Posterior cingulate gyrus (tissue), 11 donors: ENCODE measurements around the gene TMEM203.
A peak's percentile ranks its signal among the peaks of the same experiment; 100 is the strongest.

Experiments used
- DNase-seq, 10 donors: peaks; one replicate each; pipeline versions ENCODE4 v3.0.0 to v3.0.0-alpha.2; 2020 to 2021; ENCODE audit warnings: mixed read lengths in 3 of 10
- intact Hi-C: fragments of 100-400 bp; cut with DNase I; formaldehyde crosslinking; loops from one replicate; pipeline ENCODE4 v1.15.1; 2023

The TMEM203 gene

DNA sequence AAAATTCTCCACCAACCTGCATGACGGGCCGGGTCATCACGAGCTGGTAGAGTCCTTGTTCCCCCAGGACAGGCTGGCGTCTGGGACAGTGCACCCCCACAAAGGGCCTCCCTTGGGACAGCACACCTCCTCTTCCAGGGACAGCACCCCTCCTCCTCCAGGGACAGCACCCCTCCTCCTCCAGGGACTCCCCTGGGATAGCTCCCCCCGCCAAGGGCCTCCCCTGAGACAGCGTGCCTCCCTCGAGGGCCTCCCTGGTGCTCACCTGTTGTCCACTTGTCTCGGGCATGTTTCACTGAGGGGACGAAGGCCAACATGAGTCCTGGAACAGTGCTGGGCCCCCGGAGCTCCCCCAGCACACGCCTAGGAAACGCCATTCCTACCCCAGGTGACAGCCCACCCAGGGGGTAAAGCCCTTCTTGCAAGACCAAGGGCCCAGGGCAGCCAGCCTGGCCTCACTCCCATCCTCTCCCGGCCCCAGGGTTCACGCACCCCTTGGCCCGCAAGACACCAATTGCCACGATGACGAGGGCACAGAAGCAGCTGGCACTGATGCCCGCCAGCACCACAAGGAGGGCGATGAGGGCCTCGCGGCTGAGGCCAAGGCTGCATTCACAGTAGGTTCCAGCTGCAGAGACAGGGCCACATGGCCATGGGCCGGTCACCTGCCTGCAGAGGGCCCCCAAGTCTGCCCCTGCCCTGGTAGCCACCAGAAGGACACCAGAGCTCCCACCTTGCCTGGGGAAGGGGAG is 34.1 kb downstream of the TMEM203 start:
- DNase-seq = no peak
- intact Hi-C loops = no loop called here

- intact Hi-C loops = no loop called here
- DNase-seq = no peak
These were observed 34.8 kb downstream of the TMEM203 start for GRCh38 chr9:137170486-137171148.

DNA sequence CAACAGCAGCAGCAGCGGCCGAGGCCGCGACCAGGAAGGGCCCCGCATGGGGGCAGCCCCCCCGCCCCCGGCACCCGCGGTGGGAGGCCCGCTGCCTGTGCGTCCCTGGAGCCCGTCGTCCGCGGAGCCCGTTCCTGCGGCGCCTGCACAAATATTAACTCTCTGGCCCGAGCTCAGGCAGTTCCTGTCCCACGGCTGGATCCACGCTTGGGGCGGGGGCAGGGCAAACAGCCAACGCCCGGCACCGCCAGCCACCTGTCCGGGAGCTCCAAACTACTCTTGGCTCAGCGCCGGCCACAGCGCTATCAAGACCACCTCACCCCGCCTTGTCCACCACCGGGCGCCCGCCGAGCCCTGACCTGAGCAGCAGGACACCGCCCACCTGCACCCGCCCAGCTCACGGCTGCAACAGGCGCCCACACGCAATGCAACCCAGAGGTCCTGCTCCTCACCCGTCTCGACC is 35.5 kb downstream of the TMEM203 start, which contains the start of gene LRRC26:
LRRC26 (minus strand) TSS at position 156 of the 463 bp plus-strand sequence; CDS start at position 48, 108 bp downstream.
- intact Hi-C loops = loop anchor here (5.0 kb wide), 1 partner anchor 38 kb away; no protein-coding TSS in a partner anchor

GRCh38 chr9:137168904-137169856 is 36.3 kb downstream of the TMEM203 start:
- DNase-seq = peak in 8 of 10 donors; percentile 58 to 95 (median 79)
- intact Hi-C loops = loop anchor here (5.0 kb wide), 1 partner anchor 37 kb away; no protein-coding TSS in a partner anchor

More for the DNA sequence above, 35.5 kb downstream of the TMEM203 start, which contains the start of gene LRRC26:
- DNase-seq = no peak

GRCh38 chr9:137168573-137168903 is 36.9 kb downstream of the TMEM203 start:
- DNase-seq = peak in 5 of 10 donors; percentile 52 to 91 (median 57)

GRCh38 chr9:137167747-137168572 is 37.5 kb downstream of the TMEM203 start:
- intact Hi-C loops = loop anchor here (5.0 kb wide), 1 partner anchor 36 kb away; no protein-coding TSS in a partner anchor

More at GRCh38 chr9:137168573-137168903, 36.9 kb downstream of the TMEM203 start:
- intact Hi-C loops = loop anchor here (5.0 kb wide), 1 partner anchor 36 kb away; no protein-coding TSS in a partner anchor

GRCh38 chr9:137167277-137167746 is 38.1 kb downstream of the TMEM203 start:
- intact Hi-C loops = loop anchor here (5.0 kb wide), 1 partner anchor 35 kb away; no protein-coding TSS in a partner anchor
- peak in 5 of 10 donors; percentile 46 to 91 (median 64) for DNase-seq

More at GRCh38 chr9:137167747-137168572, 37.5 kb downstream of the TMEM203 start:
- DNase-seq = peak in 1 of 10 donors; percentile 91

GRCh38 chr9:137166380-137167229 is 38.8 kb downstream of the TMEM203 start:
- DNase-seq = peak in 7 of 10 donors; percentile 38 to 93 (median 58)
- intact Hi-C loops = loop anchor here (5.0 kb wide), 1 partner anchor 34 kb away; no protein-coding TSS in a partner anchor

DNA sequence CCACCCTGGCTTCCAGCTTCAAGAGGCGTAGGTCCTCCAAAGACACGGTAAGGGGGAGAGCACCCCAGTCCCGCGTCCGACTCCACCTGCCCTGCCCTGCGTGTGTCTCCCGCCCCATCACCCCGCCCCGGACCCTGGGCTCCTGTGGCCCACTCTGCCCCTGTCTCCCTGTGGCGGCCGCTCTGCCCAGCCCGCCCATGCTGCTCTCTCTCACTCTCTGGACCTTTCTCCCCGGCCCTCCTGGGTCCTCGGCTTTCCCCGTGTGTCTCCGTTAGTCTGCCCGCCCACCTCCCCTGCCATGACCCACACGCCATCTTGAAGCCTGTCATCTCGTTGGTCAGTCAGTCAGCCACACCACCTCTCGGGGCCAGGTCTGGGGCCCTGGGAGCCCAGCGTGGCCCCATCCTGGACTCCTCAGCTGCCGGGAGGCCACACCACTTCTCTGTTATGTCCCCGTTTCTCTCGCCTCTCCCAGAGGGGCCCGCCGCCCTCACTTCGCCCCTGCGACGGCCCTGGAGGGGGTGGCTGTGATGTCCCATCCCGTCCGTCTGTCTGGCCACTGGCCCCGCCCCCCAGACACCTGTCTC is 40.1 kb downstream of the TMEM203 start:
- intact Hi-C loops = loop anchor here (5.0 kb wide), 1 partner anchor 33 kb away; no protein-coding TSS in a partner anchor
- DNase-seq = no peak

- intact Hi-C loops = loop anchor here (5.0 kb wide), 1 partner anchor 32 kb away; no protein-coding TSS in a partner anchor
- no peak for DNase-seq
These were observed 40.8 kb downstream of the TMEM203 start for GRCh38 chr9:137164370-137165249.

DNA sequence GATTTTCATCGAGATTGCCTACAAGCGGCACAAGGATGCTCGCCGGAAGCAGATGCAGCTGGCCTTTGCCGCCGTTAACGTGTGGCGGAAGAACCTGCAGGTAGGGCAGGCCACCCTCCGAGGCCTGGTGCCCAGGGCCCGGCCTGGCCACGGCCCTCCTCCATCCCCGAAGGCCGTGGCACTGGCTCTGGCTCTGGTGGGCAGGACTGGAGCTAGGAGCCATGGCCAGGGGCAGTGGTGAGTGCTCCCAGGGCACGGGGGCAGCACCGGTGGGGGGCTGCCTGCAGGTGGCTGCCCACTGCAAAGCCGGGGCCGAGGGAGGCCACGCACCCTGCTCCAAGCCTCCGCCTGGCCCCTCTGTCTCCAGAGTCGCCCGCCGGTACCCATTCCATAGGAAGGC is 41.6 kb downstream of the TMEM203 start:
- DNase-seq = no peak
- intact Hi-C loops = no loop called here

GRCh38 chr9:137163365-137163715 is 42.1 kb downstream of the TMEM203 start:
- no peak for DNase-seq
- intact Hi-C loops = no loop called here

DNA sequence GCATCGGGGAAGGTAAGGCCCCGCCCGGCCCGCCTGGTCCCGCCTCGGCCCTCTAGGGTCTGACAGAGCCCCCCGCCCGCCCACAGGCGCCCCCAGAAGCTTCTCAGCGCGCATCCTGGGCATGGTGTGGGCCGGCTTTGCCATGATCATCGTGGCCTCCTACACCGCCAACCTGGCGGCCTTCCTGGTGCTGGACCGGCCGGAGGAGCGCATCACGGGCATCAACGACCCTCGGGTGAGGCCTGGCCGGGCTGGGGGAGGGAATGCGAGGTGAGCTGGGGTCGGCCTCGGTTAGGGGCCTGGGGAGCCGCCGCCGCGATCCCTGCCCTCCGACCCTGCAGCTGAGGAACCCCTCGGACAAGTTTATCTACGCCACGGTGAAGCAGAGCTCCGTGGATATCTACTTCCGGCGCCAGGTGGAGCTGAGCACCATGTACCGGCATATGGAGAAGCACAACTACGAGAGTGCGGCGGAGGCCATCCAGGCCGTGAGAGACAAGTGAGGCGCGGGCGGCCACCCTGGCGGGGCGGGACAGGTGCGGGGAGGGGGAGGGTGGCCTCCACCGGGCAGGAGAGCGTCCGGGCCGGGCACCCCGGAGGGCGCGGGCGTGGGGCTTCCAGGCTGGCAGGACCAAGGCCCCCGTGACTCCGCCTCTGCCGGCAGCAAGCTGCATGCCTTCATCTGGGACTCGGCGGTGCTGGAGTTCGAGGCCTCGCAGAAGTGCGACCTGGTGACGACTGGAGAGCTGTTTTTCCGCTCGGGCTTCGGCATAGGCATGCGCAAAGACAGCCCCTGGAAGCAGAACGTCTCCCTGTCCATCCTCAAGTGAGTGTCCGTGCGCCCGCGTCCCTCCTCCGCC is 42.7 kb downstream of the TMEM203 start:
- DNase-seq = no peak
- intact Hi-C loops = no loop called here

- intact Hi-C loops = no loop called here
- no peak for DNase-seq
These were observed 43.6 kb downstream of the TMEM203 start for GRCh38 chr9:137161558-137162486.
